GM18511 (cell line): ENCODE measurements around the gene LTBP3.
A peak's percentile ranks its signal among the peaks of the same experiment; 100 is the strongest.

Experiments used
- ATAC-seq: cut with Tn5 transposase; IDR thresholded peaks from one replicate; pipeline ENCODE4 v1.9.1; 2021; ENCODE audit warnings: mild to moderate bottlenecking, moderate library complexity; ENCODE audit not compliant: unreplicated experiment

Gene LTBP3

DNA sequence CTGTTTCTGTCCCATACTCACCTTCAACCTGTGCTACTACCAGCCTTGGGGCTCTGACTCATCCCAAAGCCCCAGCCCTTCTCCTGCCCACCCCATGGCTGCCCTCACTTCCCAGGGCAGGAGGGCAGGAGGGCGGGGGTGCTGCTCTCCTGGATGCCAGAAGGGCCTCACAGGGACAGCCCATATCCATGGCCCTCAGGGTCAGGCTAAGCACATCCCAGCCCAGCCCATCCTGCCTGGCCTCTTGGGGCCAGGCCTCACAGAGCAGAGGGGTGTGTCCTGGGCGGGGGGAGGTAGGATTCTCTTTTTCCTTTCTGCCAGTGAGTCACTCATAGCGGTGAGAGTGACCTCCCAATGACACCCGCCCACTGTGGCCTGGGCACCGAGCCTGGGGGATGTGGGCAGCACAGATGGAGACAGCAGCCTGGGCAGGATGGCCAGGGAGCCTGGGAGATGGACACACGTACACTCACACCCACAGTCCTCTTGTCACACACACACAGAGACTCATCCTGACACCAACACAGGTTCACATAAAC is 2.4 kb downstream of the LTBP3 start:
- ATAC-seq, result no peak

DNA sequence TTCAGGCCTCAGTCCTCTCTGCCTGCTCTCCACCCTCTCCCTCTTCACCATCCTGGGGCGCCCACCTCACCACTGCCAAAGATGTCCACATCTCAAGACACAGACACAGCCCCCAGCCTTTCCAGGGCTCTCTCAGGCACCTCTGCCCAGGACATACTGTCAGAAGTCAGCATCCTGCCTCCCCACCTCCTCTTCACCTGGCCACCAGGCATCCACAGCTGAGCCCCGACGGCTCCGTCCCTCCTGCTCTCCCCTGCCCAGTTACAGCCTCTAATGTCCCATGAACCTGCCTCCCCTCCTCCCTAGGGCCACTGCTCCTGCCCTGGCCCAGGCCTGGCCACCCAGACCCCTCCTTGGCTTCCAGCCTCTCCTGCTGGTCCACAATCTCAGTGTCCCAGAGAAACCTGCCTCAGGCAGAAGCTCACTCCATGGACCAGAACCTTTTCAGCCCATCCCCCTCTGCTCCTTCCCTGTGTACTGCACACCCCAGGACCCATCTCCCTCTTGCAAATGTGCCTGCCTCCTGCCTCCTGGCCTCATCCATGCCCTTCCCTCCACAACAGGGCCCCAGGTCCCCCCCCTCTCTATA is 3.2 kb downstream of the LTBP3 start:
- no peak for ATAC-seq

DNA sequence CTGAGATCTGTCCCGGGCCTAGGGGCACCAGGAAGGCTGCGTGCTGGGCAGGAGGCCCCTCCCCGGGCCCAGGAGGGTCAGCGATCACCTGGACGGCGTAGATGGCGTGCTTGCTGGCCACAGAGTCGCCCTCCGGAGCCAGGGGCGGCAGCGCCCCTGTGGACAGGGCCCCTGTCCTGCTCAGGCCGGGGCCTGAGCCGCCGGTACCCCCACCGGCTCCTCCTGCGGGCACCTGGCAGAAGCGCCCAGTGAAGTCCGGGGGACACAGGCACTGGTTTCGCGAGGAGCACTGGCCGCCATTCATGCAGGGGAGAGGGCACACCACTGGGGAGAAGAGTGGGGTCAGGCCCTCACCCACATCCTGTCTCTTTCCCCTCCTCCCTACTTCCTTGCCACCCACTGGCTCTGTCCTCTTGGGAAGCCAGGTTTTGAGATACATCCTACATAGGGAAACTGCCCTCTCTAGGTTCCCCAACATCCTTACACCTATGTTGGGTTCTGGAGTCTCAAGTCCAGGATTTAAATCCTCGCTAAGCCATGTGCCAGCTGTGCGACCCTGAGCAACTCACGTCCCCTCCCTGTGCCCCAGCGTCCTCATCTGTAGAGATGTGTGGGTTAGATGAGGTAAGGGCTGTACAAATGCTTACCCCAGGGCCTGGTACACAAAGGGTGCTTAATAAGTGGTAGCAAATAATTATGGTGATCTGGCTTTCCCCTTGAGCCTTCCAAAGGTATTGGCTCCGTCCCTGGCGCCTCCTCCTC is 3.9 kb downstream of the LTBP3 start:
- no peak for ATAC-seq

DNA sequence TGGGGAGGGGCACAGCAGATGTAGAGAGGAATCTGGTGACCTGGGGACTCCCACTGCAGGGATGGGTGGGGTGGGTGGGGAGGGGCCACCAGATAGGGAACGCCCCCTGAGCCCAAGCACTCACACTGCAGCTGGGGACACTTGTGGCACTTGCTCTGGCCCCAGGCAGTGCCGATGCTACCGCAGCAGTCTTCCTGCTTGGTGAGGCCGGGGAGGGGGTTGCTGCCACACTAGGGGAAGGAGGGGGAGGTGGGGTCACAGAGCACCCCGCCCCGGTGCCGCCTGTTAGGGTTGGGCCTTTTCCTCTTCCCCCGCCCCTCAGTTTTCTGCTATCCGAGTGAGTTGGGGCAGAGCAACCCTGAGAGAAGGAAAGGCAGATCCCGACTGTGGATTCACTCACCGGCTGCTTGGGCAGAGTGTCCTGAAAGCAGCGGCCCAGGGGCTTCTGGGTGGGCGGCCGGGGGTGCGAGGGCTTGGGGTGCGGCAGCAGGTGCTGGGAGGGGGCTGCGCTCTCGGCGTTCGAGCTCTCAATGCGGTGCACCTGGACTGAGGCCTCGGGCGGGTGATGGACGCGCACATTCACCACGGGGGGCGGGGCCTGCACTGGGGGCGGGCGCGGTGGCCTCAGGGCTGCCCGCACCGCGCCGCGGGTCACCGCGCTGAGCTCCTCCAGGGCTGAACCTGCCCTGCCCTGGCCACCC is 4.7 kb downstream of the LTBP3 start:
- no peak for ATAC-seq

GRCh38 chr11:65552388-65552951 is 5.7 kb downstream of the LTBP3 start:
- no peak for ATAC-seq

DNA sequence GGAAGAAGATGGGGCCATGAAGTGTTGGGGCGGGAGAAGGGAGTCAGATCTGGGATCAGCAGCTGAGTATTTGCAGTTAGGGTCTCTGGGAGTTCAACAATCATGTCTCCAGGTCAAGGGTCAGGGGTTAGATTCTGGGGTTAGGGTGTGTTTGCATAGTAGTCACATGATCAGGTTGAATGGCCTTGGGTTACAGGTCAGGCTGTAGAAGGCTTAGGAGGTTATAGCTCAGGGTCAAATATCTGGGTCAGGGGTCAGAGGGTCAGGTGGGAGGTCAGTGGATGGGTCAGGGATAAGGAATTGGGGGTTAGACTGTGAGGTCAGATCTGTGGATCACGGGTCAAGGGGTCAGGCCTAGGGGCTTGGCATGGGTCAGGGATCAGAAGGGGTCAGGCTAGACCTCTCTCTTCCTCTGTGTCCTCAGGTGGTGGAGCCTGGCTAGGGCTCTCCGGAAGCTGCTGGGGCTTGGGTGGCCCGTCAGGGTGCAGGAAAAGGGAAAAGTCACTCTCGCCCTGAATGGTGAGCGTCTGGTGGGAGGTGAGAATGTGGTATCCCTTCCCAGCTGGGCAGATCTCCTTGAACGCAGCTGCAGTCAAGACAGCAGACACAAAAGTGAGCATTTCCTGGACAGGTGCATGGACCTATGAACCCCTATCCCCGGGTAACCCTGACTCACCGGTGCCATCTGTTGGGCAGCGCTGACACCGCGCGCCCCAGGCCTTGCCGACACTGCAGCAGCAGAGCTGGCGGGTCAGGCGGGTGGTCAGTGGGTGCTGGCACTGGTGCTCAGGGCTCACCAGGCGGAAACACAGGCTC is 6.4 kb downstream of the LTBP3 start:
- ATAC-seq, result peak; percentile 58

DNA sequence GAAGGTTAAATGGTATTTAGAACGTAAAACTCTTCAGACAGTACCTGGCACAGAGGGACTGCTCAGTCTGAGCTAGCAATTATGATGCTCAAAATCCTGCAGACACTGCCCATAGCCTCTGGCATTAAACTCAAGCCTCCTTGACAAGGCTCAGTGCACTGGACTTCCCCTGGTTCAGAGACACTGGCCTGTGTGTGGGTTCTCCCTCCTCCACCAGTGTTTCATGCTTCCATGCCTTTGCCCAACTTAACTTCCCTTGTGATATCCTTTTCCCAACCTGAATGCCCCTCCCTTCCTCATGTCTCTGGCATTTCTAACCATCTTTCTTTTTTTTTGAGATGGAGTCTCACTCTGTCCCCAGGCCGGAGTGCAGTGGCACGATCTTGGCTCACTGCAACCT is 9.1 kb downstream of the LTBP3 start:
- no peak for ATAC-seq

- ATAC-seq, result no peak
These were observed 9.8 kb downstream of the LTBP3 start for GRCh38 chr11:65548395-65548794.

DNA sequence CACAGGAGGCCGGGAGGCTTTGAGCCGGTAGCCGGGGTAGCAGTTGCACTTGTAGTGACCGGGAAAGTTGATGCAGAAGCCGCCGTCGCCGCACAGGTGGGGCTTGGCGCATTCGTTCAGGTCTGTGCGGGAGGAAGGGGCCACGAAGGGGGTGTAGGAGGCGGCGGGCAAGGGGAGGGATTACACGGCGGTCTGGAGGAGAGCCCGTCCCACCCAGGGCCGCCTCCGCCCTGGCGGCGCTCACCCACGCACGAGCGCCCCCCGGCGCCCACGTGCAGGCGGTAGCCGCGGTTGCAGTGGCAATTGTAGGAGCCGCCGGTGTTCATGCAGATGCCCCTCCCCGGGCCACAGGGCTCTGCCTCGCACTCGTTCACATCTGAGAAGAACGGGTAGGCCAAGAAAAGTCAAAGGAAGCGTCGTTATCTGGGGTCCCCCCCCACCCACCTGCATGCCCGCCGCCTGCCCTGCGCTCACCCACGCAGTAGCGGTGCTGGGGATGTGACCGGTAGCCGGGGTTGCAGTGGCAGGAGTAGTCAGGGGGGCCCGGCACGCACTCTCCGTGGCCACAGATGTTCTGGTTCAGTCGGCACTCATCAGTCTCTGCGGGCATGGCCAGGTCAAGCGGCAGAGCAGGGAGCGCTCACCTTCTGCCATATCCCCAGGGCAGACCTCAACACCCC is 10.6 kb downstream of the LTBP3 start:
- ATAC-seq, result no peak

- peak; percentile 64 for ATAC-seq
These were observed 11.8 kb downstream of the LTBP3 start for GRCh38 chr11:65546217-65546958.

GRCh38 chr11:65545853-65546216 is 12.3 kb downstream of the LTBP3 start:
- ATAC-seq, result no peak

- no peak for ATAC-seq
These were observed 15.3 kb downstream of the LTBP3 start for GRCh38 chr11:65542738-65543390.

- ATAC-seq, result no peak
These were observed 16.8 kb downstream of the LTBP3 start for GRCh38 chr11:65541093-65541982.

DNA sequence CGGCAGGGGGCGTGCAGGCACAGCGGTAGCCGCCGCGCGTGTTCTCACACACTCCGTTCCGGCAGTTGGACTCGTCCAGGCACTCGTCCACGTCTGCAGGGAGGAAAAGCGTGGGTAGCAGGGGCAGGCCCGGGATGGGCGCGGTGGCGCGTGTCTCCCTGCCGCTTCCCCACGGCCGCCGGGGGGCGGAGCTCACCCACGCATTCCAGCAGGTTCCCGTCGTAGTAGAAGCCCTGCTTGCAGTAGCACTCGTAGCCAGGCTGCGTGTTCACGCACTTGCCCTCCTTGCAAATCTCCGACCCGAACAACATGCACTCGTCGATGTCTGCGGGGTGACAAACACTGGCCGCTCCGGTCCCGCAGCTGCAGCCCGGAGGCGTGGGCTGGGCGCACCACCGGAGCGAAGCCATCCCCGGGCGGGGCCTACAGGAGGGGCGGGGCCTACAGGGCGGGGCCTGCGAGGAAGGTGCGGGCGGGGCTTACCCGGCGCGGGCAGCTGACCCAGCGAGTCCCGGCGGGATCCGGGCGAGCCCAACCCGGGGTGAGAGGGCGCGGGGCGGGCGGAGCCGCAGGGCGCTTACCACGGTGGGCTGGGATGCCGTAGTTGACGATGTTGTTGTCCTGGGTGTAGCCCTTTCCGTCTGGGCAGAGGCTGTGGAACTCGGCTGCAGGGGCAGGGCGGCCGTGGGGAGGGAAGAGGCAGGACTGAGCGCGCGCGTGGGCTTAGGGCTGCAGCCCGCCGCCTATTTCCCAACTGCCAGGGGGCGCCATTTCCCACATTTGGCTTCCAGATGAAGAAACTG is 17.7 kb downstream of the LTBP3 start:
- ATAC-seq, result peak; percentile 75

DNA sequence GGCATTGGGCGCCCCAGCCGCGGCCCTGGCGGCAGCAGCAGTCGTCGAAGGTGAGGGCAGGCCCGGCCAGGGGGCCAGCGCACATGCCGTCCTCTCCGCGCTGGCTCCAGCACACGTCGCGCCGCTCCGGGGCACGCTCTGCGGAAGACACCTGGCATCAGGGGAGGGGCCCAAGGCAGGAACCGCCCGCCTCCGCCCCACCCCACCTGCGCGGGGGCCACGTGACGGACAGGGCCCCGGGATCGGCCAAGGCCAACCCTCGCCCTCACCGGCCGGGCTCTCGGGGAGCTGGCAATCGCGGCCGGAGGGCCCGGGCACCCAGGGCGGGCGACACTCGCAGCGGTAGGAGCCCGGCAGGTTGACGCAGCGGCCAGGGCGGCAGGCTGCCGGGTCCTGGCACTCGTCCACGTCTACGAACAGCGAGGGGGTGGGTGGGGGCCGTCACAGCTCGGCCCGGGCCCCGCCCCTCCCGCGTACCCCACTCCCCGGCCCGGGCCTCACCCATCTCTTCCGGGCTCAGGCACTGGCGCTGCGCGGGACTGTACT is 18.3 kb downstream of the LTBP3 start:
- ATAC-seq, result peak; percentile 72

DNA sequence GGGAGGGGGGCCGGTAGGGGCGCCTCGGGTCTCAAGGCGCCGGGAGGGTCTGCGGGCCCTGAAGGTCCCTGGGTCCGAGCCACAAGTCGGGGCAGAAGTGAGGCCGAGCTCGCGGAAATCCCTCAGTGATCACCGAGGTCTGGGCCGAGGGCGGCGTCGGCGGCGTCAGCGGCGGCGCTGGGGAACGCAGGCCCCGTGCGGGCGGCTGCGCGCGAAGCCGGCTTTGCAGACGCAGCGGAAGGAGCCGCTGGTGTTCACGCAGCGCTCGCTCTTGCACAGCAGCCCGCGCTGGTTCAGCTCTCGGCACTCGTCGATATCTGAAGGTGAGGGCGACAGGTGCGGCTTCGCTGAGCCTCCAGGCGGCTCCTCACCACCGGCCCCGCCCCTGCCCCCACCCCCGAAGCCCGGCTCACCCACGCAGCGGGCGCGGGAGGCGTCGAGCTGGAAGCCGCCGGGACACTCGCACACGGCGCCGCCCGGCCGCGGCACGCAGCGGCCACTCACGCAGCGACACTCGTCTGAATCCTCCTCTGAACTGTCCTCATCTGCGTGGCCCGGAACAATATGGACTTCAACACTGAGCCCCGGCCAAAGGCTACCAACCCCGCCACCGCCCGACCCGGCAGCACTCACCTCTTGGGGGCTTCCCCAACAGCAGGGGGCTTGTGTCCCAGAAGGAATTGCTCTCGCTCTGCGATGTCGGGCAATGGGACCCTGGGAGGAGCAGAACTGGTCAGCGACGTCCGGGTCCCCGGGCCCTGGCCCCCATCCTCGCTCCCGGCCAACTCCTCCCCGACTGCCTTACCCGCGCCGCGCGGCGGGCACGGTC is 19.0 kb downstream of the LTBP3 start:
- ATAC-seq, result no peak
